Measurements from ENCODE around the gene RFXAP.

RFXAP gene

GRCh38 chr13:36872621-36873020 lies 53.6 kb downstream of the RFXAP start:
- DNase-seq = no peak

GRCh38 chr13:36875431-36875830 lies 56.4 kb downstream of the RFXAP start:
- no peak for DNase-seq

- DNase-seq = no peak
These were observed 56.9 kb downstream of the RFXAP start for GRCh38 chr13:36875961-36876360.

Measured in OCI-M1 (cell line).